HepG2 (cell line): ENCODE results near the gene CISH. TPM values are rescaled to one million over a fixed set of nuclear protein-coding genes. Genes with fewer than 3 reads are reported as not detected.

Source experiments
- AHDC1 ChIP-seq: sonication (generic); formaldehyde crosslinking; IDR thresholded peaks from 2 replicates; pipeline ENCODE4 v1.5.1; 2020; ENCODE audit warnings: mild to moderate bottlenecking, missing genetic modification reagents, borderline replicate concordance
- AHR ChIP-seq: IDR thresholded peaks from 2 replicates; pipeline ENCODE4 v1.6.1; 2018; ENCODE audit warnings: missing genetic modification reagents, missing compliant biosample characterization
- ASH2L ChIP-seq: fragments of 300-600, 200-600 bp; sonication (generic); IDR thresholded peaks from 2 replicates; pipeline ENCODE4 v1.7.0; 2017; ENCODE audit warnings: low read depth, mild to moderate bottlenecking, moderate library complexity, mixed read lengths, low read length; ENCODE audit not compliant: insufficient read length
- ATF7-NPFF ChIP-seq: sonication (generic); formaldehyde crosslinking; IDR thresholded peaks from 2 replicates; pipeline ENCODE4 v1.8.1; 2023; ENCODE audit warnings: mild to moderate bottlenecking, low read depth, missing genetic modification reagents, moderate library complexity
- CSRNP1 ChIP-seq: sonication (generic); formaldehyde crosslinking; IDR thresholded peaks from 2 replicates; pipeline ENCODE4 v1.8.1; 2023; ENCODE audit warnings: mild to moderate bottlenecking, missing genetic modification reagents
- HDAC6 ChIP-seq: fragments of 200-600 bp; sonication (generic); IDR thresholded peaks from 2 replicates; pipeline ENCODE4 v1.7.0; 2017; ENCODE audit warnings: mild to moderate bottlenecking, antibody characterized with exemption, low read length, low read depth
- HMG20B ChIP-seq: conservative IDR thresholded peaks from 2 replicates; pipeline ENCODE4 v1.6.1; 2016; ENCODE audit warnings: missing genetic modification reagents, missing compliant biosample characterization
- PCBP2 ChIP-seq: fragments of 200-400 bp; formaldehyde crosslinking; optimal IDR thresholded peaks from 2 replicates; pipeline ENCODE3; 2018; ENCODE audit warnings: low read length, low read depth; ENCODE audit not compliant: poor library complexity, severe bottlenecking
- RBM39 ChIP-seq: fragments of 200-400 bp; formaldehyde crosslinking; IDR thresholded peaks from one replicate; pipeline ENCODE4 v1.6.1; 2018; ENCODE audit warnings: antibody characterized with exemption, mild to moderate bottlenecking, low read depth, low read length; ENCODE audit not compliant: poor library complexity, severe bottlenecking
- TEAD3 ChIP-seq: optimal IDR thresholded peaks from 2 replicates; pipeline ENCODE3; 2016; ENCODE audit warnings: borderline replicate concordance
- TGIF2 ChIP-seq: IDR thresholded peaks from 2 replicates; pipeline ENCODE4 v1.6.1; 2016; ENCODE audit warnings: control low read depth, missing compliant biosample characterization
- U2AF2 ChIP-seq: fragments of 200-400 bp; formaldehyde crosslinking; IDR thresholded peaks from 2 replicates; pipeline ENCODE4 v1.6.1; 2017; ENCODE audit warnings: low read depth, mild to moderate bottlenecking, low read length
- ZBTB7A ChIP-seq: sonication (generic); formaldehyde crosslinking; IDR thresholded peaks from 2 replicates; pipeline ENCODE4 v1.8.0; 2022; ENCODE audit warnings: mild to moderate bottlenecking, missing genetic modification reagents
- ZNF124 ChIP-seq: sonication (generic); formaldehyde crosslinking; IDR thresholded peaks from 2 replicates; pipeline ENCODE4 v1.4.0; 2020; ENCODE audit warnings: missing genetic modification reagents
- ZNF343 ChIP-seq: sonication (generic); formaldehyde crosslinking; IDR thresholded peaks from 2 replicates; pipeline ENCODE4 v1.4.0; 2020; ENCODE audit warnings: mild to moderate bottlenecking, missing genetic modification reagents
- ZNF512B ChIP-seq: sonication (generic); formaldehyde crosslinking; IDR thresholded peaks from 2 replicates; pipeline ENCODE4 v1.5.1; 2020; ENCODE audit warnings: missing genetic modification reagents, mild to moderate bottlenecking, borderline replicate concordance
- ZNF557 ChIP-seq: sonication (generic); formaldehyde crosslinking; IDR thresholded peaks from 2 replicates; pipeline ENCODE4 v1.4.0; 2020; ENCODE audit warnings: missing genetic modification reagents
- ZNF713 ChIP-seq: sonication (generic); formaldehyde crosslinking; IDR thresholded peaks from 2 replicates; pipeline ENCODE4 v1.4.0; 2020; ENCODE audit warnings: mild to moderate bottlenecking, missing genetic modification reagents
- polyA plus RNA-seq, 8 experiments: library from polyadenylated mRNA; depleted of rRNA in 3 of 8; stranded (reverse) in 7 of 8; unstranded in 1 of 8; fragments of >200 nt; fragmentation: Illumina TruSeq in 4 of 8; extraction: Trizol in 4 of 8; gene quantifications; 2 replicates each; pipeline versions ENCODE4 v1.2.1 to v1.2.3, GENCODE V29; 2011 to 2016; ENCODE audit warnings: low read depth in 4 of 8, missing spikeins in 1 of 8, mixed read lengths in 1 of 8; ENCODE audit not compliant: insufficient read depth in 1 of 8
- total RNA-seq, 5 experiments: library from RNA; depleted of rRNA; stranded (reverse); fragments of >200 nt; fragmentation: Illumina TruSeq; extraction: Trizol; gene quantifications; 2 replicates each; pipeline ENCODE4 v1.2.3, GENCODE V29; 2016; ENCODE audit warnings: low read depth in 1 of 5

The CISH gene
- total and polyA plus RNA-seq, 2 of the 13 experiments (the other 11 are each of a cell fraction or from before 2014, with no cell fraction given), result 0.91 to 1.5 TPM

- TF ChIP-seq TGIF2 (CRISPR knock-in tag) (no peak; the same call in 1 of the 2 replicates), U2AF2 (no peak), AHDC1 (CRISPR knock-in tag) (peak; percentile 62; the same call in 1 of the 2 replicates), TEAD3 (peak; percentile 34), AHR (CRISPR knock-in tag) (peak; percentile 71; the same call in 1 of the 2 replicates), ZNF343 (CRISPR knock-in tag) (0 out of 2 replicates have a peak, but pooled peaks have one; percentile 40), PCBP2 (no peak), HMG20B (CRISPR knock-in tag) (peak; percentile 53; the same call in 1 of the 2 replicates), ASH2L (peak; percentile 88), ATF7-NPFF (no peak; the same call in 1 of the 2 replicates), RBM39 (peak; percentile 63), HDAC6 (no peak), ZNF512B (CRISPR knock-in tag) (no peak), ZBTB7A (CRISPR knock-in tag) (peak; percentile 85), ZNF713 (CRISPR knock-in tag) (no peak), ZNF124 (CRISPR knock-in tag) (no peak), CSRNP1 (no peak), ZNF557 (peak; percentile 35; the same call in 1 of the 2 replicates)
Measured at GRCh38 chr3:50568947-50569749, 42.4 kb downstream of the CISH start, which contains the start of gene HEMK1 (continued).
